Spleen (tissue), 7 donors: Measurements from ENCODE around the gene KCNIP2.

Experiments
- POLR2A ChIP-seq, 3 donors: fragments of 450-650 bp; IDR thresholded peaks; one replicate each; pipeline ENCODE4 v1.5.1; 2017; ENCODE audit warnings: antibody characterized with exemption in 3 of 3, mild to moderate bottlenecking in 1 of 3
- TF ChIP-seq, protein P1 (sequence below), 11 experiments: fragments of 200-600 bp in 7 of 11; fragments of 450-650 bp in 4 of 11; sonication (generic) in 4 of 11; IDR thresholded peaks in 8 of 11; conservative IDR thresholded peaks in 3 of 11; 1 replicate in 7 of 11; 2 replicates in 4 of 11; pipeline versions ENCODE4 v1.4.0 to v1.8.0; 2016 to 2021; ENCODE audit warnings: antibody characterized with exemption in 11 of 11, inconsistent platforms in 4 of 11, mild to moderate bottlenecking in 1 of 11
- donor health status: DM: no; HTN: no; CAD: no; lungs with moderate emphysema.
- donor health status: DM: no; HTN: no; CAD: no.
- donor health status: DM: no; HTN: no; CAD: no.

- TF ChIP-seq, protein P1, sequence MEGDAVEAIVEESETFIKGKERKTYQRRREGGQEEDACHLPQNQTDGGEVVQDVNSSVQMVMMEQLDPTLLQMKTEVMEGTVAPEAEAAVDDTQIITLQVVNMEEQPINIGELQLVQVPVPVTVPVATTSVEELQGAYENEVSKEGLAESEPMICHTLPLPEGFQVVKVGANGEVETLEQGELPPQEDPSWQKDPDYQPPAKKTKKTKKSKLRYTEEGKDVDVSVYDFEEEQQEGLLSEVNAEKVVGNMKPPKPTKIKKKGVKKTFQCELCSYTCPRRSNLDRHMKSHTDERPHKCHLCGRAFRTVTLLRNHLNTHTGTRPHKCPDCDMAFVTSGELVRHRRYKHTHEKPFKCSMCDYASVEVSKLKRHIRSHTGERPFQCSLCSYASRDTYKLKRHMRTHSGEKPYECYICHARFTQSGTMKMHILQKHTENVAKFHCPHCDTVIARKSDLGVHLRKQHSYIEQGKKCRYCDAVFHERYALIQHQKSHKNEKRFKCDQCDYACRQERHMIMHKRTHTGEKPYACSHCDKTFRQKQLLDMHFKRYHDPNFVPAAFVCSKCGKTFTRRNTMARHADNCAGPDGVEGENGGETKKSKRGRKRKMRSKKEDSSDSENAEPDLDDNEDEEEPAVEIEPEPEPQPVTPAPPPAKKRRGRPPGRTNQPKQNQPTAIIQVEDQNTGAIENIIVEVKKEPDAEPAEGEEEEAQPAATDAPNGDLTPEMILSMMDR (IDR thresholded peaks at IDR 0.05 in 8 of 11, conservative IDR thresholded peaks at IDR 0.05 in 3 of 11) = no peak
- TF ChIP-seq POLR2A (IDR thresholded peaks at IDR 0.05) = no peak
Observed at GRCh38 chr10:101841826-101842225, 1.8 kb downstream of the KCNIP2 start.
